ENCODE results near the gene PKNOX2. TPM values are rescaled to one million over a fixed set of nuclear protein-coding genes. Genes with fewer than 3 reads are reported as not detected.

Gene PKNOX2
- total and polyA plus RNA-seq, 4 donors: 0.14 to 0.29 (median 0.24) TPM

- no peak for TF ChIP-seq ATF3 (IDR thresholded peaks at IDR 0.05)
- TF ChIP-seq RAD21 (IDR thresholded peaks at IDR 0.05): no peak
- no peak for TF ChIP-seq EGR1 (IDR thresholded peaks at IDR 0.05; ENCODE audit: low read depth in 2 of 2)
- TF ChIP-seq FOXA2 (IDR thresholded peaks at IDR 0.05): no peak
- TF ChIP-seq TAF1 (conservative IDR thresholded peaks at IDR 0.05): no peak
- no peak for TF ChIP-seq MAX (IDR thresholded peaks at IDR 0.05)
- TF ChIP-seq HNF4G (IDR thresholded peaks at IDR 0.05): no peak
- TF ChIP-seq FOXA1 (IDR thresholded peaks at IDR 0.05): no peak
- no peak for TF ChIP-seq NR2F2 (IDR thresholded peaks at IDR 0.05)
These were observed 107.0 kb downstream of the PKNOX2 start (continued) for GRCh38 chr11:125271483-125272091.

GRCh38 chr11:125272092-125272491 lies 107.5 kb downstream of the PKNOX2 start:
- no peak for DNase-seq (ENCODE audit: low spot score)
- H3K36me3 ChIP-seq (ENCODE audit: control insufficient read depth in 4 of 4, insufficient read depth in 3 of 4, low read depth in 1 of 4, low read length in 3 of 4): no peaks in the 10 kb centered on the region
- H3K27me3 ChIP-seq (ENCODE audit: control insufficient read depth in 4 of 4, insufficient read depth in 4 of 4, low read length in 3 of 4): no peaks in the 10 kb centered on the region
- H3K4me1 ChIP-seq (ENCODE audit: control insufficient read depth in 4 of 4, insufficient read depth in 4 of 4, low read length in 3 of 4): no peaks in the 10 kb centered on the region
- WGBS: 90% methylated on average over 3 of the region's 3 CpGs
- H3K9me3 ChIP-seq (ENCODE audit: control insufficient read depth in 4 of 4, low read length in 3 of 4): no peaks in the 10 kb centered on the region
- TF ChIP-seq JUND (IDR thresholded peaks at IDR 0.05): no peak
- TF ChIP-seq SP1 (IDR thresholded peaks at IDR 0.05): no peak
- no peak for TF ChIP-seq TAF1 (conservative IDR thresholded peaks at IDR 0.05)
- no peak for TF ChIP-seq CTCF (IDR thresholded peaks at IDR 0.05; ENCODE audit: low read depth, low read length, missing input control)
- TF ChIP-seq GABPA (IDR thresholded peaks at IDR 0.05 in 1 of 2, conservative IDR thresholded peaks at IDR 0.05 in 1 of 2): no peak
- TF ChIP-seq RAD21 (IDR thresholded peaks at IDR 0.05): no peak
- TF ChIP-seq NR2F2 (IDR thresholded peaks at IDR 0.05): no peak
- no peak for TF ChIP-seq FOXA1 (IDR thresholded peaks at IDR 0.05)
- no peak for TF ChIP-seq FOXA2 (IDR thresholded peaks at IDR 0.05)
- no peak for TF ChIP-seq ZBTB33 (IDR thresholded peaks at IDR 0.05)
- no peak for TF ChIP-seq MAX (IDR thresholded peaks at IDR 0.05)
- TF ChIP-seq REST (IDR thresholded peaks at IDR 0.05): no peak
- TF ChIP-seq ATF3 (IDR thresholded peaks at IDR 0.05): no peak
- TF ChIP-seq HNF4A (conservative IDR thresholded peaks at IDR 0.05): no peak
- no peak for TF ChIP-seq EGR1 (IDR thresholded peaks at IDR 0.05; ENCODE audit: low read depth in 2 of 2)
- no peak overlapping the region for H3K27ac ChIP-seq (ENCODE audit: low read depth in 1 of 2, low read length in 2 of 2)
- no peak overlapping the region for H3K9ac ChIP-seq (ENCODE audit: low read depth in 1 of 2, low read length in 2 of 2)
- H3K4me3 ChIP-seq (ENCODE audit: low read depth in 1 of 3, low read length in 3 of 3): no peak overlapping the region
